Measurements from ENCODE around the gene PER3. TPM values are rescaled to one million over a fixed set of nuclear protein-coding genes. Genes with fewer than 3 reads are reported as not detected.

Gene PER3
- total and polyA plus RNA-seq, 9 of the 15 experiments (the other 6 are each of a cell fraction or from before 2014, with no cell fraction given), result 11.9 to 22.5 (median 14.6) TPM

DNA sequence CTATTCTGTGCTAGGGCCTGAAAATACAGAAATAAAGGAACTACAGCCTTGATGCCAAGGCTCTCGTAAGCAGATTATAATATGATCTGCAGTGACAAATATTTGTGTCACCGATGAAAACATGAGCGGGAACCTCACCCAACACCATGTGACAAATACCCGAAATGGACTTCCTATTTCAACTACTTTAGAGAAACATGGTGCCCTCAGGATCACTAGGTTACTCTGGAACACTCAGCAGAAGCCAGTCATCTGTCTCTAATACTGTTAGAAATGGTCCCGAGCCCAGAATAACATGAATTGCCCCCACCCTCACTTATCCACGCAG is 13.5 kb upstream of the PER3 start (continued):
- TF ChIP-seq NR2F6 (CRISPR knock-in tag; IDR thresholded peaks at IDR 0.05) (no peak), SMARCA5 (IDR thresholded peaks at IDR 0.05) (no peak), CXXC5 (CRISPR knock-in tag; IDR thresholded peaks at IDR 0.05) (no peak), ATF1 (CRISPR knock-in tag; IDR thresholded peaks at IDR 0.05) (no peak), ATF1 (tag; IDR thresholded peaks at IDR 0.05) (no peak), ZNF12 (CRISPR knock-in tag; IDR thresholded peaks at IDR 0.05) (no peak), BMI1 (IDR thresholded peaks at IDR 0.05; ENCODE audit: low read length) (no peak), TAF7 (tag; IDR thresholded peaks at IDR 0.05) (no peak), RAD51 (IDR thresholded peaks at IDR 0.05; ENCODE audit: borderline replicate concordance, low read depth) (peak; percentile 35; the same call in 1 of the 2 replicates), HLTF (IDR thresholded peaks at IDR 0.05) (no peak), HDAC3 (IDR thresholded peaks at IDR 0.05; ENCODE audit: borderline replicate concordance, partially characterized antibody) (no peak), PCBP1 (IDR thresholded peaks at IDR 0.05; ENCODE audit: low read depth, low read length, poor library complexity, severe bottlenecking) (no peak), PTRF (tag; IDR thresholded peaks at IDR 0.05) (no peak), MXI1 (IDR thresholded peaks at IDR 0.05; ENCODE audit: low read depth, low read length) (no peak), E2F1 (CRISPR knock-in tag; IDR thresholded peaks at IDR 0.05) (no peak), FIP1L1 (IDR thresholded peaks at IDR 0.05; ENCODE audit: low read depth, low read length, poor library complexity, severe bottlenecking) (no peak), HDAC2 (IDR thresholded peaks at IDR 0.05) (no peak), ILF3 (IDR thresholded peaks at IDR 0.05; ENCODE audit: borderline replicate concordance) (no peak), COPS2 (conservative IDR thresholded peaks at IDR 0.05) (no peak)
- TF ChIP-seq, protein P1, sequence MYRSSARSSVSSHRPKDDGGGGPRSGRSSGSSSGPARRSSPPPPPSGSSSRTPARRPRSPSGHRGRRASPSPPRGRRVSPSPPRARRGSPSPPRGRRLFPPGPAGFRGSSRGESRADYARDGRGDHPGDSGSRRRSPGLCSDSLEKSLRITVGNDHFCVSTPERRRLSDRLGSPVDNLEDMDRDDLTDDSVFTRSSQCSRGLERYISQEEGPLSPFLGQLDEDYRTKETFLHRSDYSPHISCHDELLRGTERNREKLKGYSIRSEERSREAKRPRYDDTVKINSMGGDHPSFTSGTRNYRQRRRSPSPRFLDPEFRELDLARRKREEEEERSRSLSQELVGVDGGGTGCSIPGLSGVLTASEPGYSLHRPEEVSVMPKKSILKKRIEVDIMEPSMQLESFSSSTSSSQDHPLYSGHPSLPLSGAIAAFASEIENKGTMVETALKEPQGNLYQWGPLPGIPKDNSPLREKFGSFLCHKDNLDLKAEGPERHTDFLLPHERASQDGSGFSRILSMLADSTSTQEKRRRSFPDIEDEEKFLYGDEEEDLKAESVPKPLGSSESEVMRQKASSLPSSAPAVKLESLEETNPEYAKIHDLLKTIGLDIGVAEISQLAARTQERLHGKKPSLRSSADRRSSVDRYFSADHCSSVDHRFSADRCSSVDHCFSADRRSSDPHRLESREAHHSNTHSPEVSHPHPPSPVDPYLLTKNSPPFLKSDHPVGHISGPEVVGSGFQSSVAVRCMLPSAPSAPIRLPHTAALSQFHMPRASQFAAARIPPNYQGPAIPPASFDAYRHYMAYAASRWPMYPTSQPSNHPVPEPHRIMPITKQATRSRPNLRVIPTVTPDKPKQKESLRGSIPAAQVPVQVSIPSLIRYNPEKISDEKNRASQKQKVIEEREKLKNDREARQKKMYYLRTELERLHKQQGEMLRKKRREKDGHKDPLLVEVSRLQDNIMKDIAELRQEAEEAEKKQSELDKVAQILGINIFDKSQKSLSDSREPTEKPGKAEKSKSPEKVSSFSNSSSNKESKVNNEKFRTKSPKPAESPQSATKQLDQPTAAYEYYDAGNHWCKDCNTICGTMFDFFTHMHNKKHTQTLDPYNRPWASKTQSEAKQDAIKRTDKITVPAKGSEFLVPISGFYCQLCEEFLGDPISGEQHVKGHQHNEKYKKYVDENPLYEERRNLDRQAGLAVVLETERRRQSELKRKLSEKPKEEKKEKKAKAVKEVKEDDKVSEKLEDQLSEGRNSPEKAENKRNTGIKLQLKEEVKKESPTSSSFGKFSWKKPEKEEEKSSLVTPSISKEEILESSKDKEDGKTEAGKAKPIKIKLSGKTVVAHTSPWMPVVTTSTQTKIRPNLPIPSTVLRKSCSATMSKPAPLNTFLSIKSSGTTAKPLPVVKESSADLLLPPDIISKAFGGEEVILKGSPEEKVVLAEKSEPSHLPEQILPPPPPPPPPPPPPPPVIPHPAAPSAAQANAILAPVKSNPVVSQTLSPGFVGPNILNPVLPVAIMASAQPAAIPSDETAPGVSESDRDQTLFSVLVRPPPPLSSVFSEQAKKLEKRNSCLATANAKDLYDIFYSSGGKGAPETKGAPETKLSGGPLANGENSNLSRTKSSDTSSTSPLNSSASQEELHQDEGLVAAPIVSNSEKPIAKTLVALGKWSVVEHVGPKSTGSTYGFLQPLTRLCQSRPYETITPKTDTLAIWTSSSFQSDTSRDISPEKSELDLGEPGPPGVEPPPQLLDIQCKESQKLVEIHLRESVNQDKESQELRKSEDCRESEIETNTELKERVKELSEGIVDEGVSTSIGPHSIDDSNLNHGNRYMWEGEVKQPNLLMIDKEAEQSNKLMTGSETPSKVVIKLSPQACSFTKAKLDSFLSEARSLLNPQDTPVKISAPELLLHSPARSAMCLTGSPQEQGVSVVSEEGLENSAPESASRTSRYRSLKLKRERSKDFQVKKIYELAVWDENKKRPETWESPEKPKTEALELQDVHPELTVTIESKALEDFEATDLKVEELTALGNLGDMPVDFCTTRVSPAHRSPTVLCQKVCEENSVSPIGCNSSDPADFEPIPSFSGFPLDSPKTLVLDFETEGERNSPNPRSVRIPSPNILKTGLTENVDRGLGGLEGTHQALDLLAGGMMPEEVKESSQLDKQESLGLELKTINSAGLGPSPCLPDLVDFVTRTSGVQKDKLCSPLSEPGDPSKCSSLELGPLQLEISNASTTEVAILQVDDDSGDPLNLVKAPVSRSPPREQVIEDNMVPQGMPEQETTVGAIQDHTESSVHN (IDR thresholded peaks at IDR 0.05; ENCODE audit: borderline replicate concordance in 1 of 2, low read depth in 1 of 2), result no peak
- TF ChIP-seq, protein P2, sequence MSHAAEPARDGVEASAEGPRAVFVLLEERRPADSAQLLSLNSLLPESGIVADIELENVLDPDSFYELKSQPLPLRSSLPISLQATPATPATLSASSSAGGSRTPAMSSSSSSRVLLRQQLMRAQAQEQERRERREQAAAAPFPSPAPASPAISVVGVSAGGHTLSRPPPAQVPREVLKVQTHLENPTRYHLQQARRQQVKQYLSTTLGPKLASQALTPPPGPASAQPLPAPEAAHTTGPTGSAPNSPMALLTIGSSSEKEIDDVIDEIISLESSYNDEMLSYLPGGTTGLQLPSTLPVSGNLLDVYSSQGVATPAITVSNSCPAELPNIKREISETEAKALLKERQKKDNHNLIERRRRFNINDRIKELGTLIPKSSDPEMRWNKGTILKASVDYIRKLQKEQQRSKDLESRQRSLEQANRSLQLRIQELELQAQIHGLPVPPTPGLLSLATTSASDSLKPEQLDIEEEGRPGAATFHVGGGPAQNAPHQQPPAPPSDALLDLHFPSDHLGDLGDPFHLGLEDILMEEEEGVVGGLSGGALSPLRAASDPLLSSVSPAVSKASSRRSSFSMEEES (CRISPR knock-in tag; IDR thresholded peaks at IDR 0.05), result no peak

Data from K562 (cell line).